Measurements from ENCODE around the gene SMPDL3A. TPM values are rescaled to one million over a fixed set of nuclear protein-coding genes. Genes with fewer than 3 reads are reported as not detected.

The SMPDL3A gene
- total RNA-seq, 1 experiment from 2014 or later: 0.59 TPM

DNA sequence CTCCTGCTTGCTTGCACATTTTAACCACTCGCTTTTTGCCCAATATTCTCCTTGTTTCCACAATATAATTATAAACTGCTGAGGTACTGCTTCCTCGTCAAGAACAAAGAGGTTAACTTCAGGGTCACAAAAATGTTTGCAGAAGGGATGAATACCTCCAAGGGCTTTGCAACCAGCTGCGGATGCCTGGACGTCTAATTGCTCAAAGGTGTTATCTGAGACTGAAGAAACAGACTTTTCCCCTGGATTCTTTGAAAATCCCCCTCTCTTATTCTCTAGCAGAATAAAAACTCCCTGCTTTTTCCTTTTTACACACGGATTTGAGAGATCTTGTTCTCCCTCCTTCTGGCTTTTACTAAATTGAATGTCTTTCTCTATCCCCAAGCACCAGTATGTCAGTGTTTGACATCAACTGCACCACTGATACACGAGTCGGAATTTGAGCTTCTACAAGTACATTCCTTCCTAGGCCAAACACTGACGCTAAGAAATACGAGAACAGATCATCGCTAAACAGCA, 336 bp upstream of the SMPDL3A start:
- Histone ChIP-seq H3K4me2 (ENCODE audit: insufficient read depth, insufficient read length, low read length) (peak overlapping the region; percentile 93), H3K9ac (ENCODE audit: extremely low read depth, insufficient read length, low read length) (peak overlapping the region; percentile 40), H3K27ac (ENCODE audit: insufficient read length, low read depth, low read length) (no peak overlapping the region), H4K20me1 (ENCODE audit: control insufficient read depth, insufficient read depth, insufficient read length) (no peaks in the 10 kb centered on the region), H2BK120ac (ENCODE audit: low read depth, low read length, poor library complexity, severe bottlenecking) (no peak overlapping the region), H3K56ac (ENCODE audit: insufficient read length, low read depth, low read length) (no peak overlapping the region), H2BK20ac (ENCODE audit: low read depth, low read length, poor library complexity, severe bottlenecking) (no peak overlapping the region), H3K23me2 (ENCODE audit: insufficient read length, low read depth, low read length, poor library complexity, severe bottlenecking) (peaks cover 11% of the 10 kb centered on the region), H4K5ac (ENCODE audit: insufficient read length, low read depth, low read length) (no peak overlapping the region), H4K8ac (replicated peaks; ENCODE audit: insufficient read length, low read depth, low read length) (no peak overlapping the region), H2BK15ac (ENCODE audit: low read depth, low read length) (no peak overlapping the region), H3K9me3 (ENCODE audit: control insufficient read depth, low read depth, low read length) (no peaks in the 10 kb centered on the region), H3T11ph (ENCODE audit: low read length) (no peak overlapping the region), H4K91ac (ENCODE audit: insufficient read length, low read depth, low read length) (no peak overlapping the region), H2BK5ac (ENCODE audit: insufficient read length, low read length) (no peak overlapping the region), H3K4ac (ENCODE audit: low read depth, low read length) (no peak overlapping the region), H2BK12ac (ENCODE audit: insufficient read length, low read depth, low read length) (no peak overlapping the region), H3K79me1 (ENCODE audit: insufficient read depth, low read depth, low read length, poor library complexity, severe bottlenecking) (no peaks in the 10 kb centered on the region), H3K27me3 (ENCODE audit: insufficient read depth, low read length) (peaks cover 3% of the 10 kb centered on the region; the same call in 1 of the 2 replicates), H3K23ac (ENCODE audit: insufficient read length, low read depth, low read length) (no peak overlapping the region), H2AK5ac (ENCODE audit: insufficient read length, low read length) (no peak overlapping the region), H3K18ac (ENCODE audit: insufficient read length, low read depth, low read length) (no peak overlapping the region), H3K4me1 (ENCODE audit: insufficient read depth, low read length) (peaks cover 5% of the 10 kb centered on the region; the same call in 1 of the 2 replicates), H3K14ac (ENCODE audit: insufficient read depth, low read length) (0 out of 2 replicates have a peak overlapping the region, but pooled peaks have one; percentile 80), H3K79me2 (ENCODE audit: insufficient read depth, low read length) (no peaks in the 10 kb centered on the region), H2AFZ (ENCODE audit: low read length) (no peak overlapping the region)
- H3K9me3 Mint-ChIP-seq: no peaks in the 10 kb centered on the region; a peak in 1 of 5 replicates
- TF ChIP-seq, protein P1, sequence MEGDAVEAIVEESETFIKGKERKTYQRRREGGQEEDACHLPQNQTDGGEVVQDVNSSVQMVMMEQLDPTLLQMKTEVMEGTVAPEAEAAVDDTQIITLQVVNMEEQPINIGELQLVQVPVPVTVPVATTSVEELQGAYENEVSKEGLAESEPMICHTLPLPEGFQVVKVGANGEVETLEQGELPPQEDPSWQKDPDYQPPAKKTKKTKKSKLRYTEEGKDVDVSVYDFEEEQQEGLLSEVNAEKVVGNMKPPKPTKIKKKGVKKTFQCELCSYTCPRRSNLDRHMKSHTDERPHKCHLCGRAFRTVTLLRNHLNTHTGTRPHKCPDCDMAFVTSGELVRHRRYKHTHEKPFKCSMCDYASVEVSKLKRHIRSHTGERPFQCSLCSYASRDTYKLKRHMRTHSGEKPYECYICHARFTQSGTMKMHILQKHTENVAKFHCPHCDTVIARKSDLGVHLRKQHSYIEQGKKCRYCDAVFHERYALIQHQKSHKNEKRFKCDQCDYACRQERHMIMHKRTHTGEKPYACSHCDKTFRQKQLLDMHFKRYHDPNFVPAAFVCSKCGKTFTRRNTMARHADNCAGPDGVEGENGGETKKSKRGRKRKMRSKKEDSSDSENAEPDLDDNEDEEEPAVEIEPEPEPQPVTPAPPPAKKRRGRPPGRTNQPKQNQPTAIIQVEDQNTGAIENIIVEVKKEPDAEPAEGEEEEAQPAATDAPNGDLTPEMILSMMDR (conservative IDR thresholded peaks at IDR 0.05): no peak
- H3K4me3 Mint-ChIP-seq: peak overlapping the region; percentile 84 to 90
- peak overlapping the region in 2 of 3 experiments; percentile 4 to 66; a peak in 3 of 7 replicates for H3K27ac Mint-ChIP-seq
- H3K4me1 Mint-ChIP-seq: peaks cover 42 to 44% of the 10 kb centered on the region in 2 experiments
- no CpG with 5 or more reads among the region's 10 CpGs for WGBS (ENCODE audit: extremely low coverage, insufficient read length, low lambda C conversion rate)
- H3K27me3 Mint-ChIP-seq (ENCODE audit: low read depth): peaks cover 36% of the 10 kb centered on the region
- H3K36me3 Mint-ChIP-seq (ENCODE audit: insufficient read depth in 1 of 3, low read depth in 3 of 3): no peaks in the 10 kb centered on the region
- DNase-seq: no peak
